ENCODE results near the gene RSRP1.

Gene RSRP1

DNA sequence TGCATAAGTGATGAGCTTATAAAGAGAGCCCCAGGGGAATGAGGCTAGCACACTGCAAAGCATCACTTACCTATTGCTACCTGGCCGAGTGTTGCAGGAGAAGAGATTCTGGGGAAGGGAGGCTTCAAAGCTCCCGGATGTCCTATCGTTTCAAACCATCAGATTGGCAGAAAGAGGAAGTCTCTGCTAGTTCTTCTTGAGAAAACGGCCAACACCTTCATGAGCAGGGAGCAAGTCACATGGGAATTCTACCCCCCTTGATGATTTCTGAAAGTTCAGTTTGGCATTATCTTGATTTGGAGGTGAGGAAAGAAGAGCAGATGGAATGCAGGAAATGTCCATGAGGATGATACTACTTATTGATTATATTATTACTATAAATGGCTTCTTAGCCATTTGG lies 31.1 kb downstream of the RSRP1 start:
- no peak for DNase-seq

DNA sequence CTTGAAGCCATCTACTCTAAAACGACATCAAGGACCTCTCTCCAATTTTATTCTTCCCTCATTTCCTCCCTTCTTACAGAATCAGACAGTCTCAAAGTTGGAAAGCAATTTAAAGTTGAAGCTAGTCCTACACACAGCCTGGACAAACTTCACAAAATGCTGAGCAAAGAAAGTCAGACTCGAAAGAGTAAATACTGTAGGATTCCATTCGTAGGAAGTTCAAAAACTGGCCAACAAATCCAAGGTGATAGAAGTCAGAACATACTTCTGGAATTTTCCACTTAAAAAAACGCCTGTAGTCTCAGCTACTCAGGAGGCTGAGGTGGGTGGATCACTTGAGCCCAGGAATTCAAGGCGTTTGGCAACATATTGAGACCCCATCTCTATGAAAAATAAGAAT lies 34.5 kb downstream of the RSRP1 start:
- no peak for DNase-seq

DNA sequence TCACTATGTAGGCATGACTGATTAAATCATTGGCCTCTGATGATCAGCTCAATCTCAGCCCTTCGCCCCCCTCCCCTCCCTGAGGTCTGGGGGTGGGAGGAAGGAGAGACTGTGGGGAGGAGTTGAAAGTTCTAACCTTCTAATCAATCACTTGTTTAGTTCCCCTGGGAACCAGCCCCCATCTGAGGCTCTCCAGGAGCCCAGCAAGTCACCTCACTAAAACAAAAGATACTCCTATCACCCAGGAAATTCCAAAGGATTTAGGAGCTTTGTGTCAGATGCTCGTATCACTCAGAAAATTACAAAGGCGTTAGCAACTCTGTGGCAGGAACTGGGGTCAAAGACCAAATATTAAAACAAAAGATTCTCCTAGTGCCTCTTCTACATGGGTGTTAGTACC lies 36.5 kb downstream of the RSRP1 start:
- no peak for DNase-seq

DNA sequence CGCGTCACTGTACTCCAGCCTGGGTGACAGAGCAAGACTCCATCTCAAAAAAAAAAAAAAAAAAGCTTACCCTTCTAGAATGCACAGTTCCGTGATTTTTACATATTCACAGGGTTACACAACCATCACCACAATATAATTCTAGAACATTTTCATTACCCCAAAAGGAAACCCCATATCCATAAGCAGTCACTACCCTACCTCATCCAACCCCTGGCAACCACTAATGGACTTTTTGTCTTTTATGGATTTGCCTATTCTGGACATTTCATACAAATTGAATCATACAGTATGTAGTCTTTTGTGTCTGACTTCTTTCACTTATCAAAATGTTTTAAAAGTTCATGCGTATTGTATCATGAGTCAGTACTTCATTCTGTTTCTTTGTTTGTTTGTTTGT lies 37.7 kb downstream of the RSRP1 start:
- DNase-seq = no peak

DNA sequence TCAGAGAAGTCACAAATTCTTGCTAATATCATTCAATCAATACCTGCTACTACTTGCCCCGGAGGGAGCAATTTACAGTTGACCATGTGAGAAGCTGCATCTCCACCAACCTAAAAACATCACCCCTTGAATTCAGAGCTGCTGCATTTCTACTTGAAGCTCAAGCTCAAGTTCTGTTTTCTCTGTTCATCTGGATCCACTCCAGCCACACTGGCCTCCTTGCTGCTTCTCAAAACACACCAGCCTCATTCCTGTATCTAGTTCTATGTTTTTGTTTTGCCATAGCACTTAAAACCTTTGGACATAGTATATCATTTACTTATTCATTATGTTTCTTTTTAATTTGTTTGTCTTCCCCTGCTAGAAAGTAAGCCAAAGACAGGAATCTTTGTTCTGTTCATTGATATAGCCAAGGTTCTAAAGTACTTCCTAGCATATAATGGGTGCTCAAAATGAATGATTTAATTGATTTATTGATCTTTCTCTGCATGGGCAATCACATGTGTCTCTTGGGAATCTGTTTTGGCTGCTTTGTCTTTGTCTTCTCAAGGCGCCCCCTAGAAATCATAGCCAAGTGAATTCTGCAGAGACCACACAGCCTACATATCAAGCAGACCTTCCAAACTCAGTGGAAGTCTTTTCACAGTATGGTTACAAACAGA lies 38.6 kb downstream of the RSRP1 start:
- no peak for DNase-seq

DNA sequence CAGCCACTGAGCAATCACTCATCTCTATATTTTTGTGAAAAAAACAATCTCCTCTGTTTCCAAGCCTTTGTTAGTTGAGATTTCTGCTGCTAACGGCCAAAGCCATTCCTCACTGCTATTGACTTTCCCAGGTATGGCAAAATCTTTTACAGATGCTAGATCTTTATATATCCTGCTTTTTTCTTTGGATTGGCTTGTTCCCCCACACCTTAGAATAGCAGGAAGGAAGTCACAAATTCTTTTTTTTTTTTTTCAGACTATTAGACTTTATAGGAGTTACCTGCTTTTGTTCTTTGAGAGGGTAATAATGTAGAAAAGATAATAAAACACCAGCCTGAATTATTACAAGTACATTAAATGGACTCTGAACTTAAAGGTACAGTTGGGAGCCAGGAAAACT lies 39.2 kb downstream of the RSRP1 start:
- no peak for DNase-seq

DNA sequence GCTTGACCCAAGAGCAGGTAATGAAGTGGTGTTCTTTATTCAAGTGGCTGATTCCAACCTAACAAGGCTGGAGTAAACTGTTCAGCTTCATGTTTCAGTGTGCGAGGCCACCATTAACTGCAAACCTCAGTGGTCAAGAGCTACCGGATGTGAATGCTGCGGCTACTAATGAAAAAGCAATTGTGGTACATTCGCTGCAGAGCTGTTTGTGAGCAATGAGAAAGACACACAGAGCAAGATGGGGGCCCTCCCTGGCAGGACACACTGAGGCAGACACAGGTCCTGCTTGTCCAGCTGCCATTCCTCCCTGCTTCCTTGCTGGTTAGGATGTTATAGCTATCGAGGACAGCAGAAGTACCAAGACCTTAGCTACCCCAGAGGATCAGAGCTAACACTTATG lies 41.1 kb downstream of the RSRP1 start:
- no peak for DNase-seq

DNA sequence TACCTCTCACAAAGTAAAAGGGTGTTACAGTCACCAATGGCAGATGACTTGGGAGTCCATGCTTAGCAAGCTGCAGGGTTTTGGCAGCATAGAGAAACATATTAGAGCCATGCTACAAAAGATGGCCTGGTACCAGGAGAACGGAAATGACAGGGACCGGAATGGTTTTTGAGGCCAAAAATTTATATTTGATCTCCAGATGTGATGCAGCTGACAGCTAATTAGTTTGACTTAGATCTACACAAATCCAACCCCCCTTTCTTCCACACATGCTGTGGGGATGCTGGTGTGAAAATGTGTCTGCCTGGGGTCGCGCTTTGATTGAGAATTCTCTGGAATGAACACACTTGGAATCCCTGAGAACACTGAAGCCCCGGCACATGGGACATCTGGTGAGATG lies 41.5 kb downstream of the RSRP1 start:
- no peak for DNase-seq

DNA sequence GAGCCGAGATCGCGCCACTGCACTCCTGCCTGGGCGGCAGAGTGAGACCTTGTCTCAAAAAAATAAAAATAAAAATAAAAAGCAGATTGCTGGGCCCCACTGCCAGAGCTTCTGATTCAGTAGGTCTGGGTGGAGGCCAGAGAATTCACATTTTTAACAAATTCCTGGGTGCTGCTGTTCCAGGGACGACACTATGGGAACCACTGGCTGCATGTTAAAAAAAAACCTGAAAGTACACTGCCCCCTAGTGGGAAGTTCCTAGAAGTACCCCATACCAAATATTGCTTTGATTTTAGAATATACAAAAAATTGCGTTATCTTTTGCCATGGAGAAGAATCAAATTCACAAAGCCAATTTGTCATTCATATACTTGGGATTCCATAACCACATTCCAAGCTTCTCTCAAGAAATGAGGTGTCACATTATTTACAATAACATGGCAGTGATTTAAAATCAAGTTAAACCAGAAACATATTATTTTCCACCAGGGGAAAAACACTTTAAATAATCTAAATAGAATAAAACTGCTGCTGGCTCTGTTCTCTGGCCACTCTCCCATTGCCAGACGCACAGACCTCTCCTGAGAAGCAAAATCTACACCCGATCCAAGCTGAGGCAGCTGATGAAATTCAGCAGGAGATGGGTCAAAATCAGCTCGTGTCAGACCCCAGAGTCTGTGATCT lies 42.3 kb downstream of the RSRP1 start:
- DNase-seq = peak; percentile 26 to 30

DNA sequence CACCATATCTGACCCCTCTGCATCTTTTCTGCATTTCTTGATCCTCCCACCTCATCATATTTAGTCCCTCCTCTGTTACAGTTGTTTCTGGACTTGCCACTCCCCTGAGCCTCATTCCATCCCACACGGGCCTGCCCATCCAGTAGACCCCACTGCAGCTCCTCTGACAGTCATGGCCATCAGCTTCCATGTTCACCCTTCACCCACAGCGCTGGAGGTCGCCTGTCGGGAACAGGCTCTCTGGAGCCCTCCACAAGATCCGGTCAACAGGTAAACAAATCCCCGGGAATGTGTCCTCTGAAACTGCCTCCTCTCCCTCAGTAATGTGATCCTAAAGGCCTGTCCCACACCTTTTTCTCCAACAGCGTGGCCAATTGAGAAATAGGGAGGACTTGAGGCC lies 46.2 kb downstream of the RSRP1 start:
- no peak for DNase-seq

DNA sequence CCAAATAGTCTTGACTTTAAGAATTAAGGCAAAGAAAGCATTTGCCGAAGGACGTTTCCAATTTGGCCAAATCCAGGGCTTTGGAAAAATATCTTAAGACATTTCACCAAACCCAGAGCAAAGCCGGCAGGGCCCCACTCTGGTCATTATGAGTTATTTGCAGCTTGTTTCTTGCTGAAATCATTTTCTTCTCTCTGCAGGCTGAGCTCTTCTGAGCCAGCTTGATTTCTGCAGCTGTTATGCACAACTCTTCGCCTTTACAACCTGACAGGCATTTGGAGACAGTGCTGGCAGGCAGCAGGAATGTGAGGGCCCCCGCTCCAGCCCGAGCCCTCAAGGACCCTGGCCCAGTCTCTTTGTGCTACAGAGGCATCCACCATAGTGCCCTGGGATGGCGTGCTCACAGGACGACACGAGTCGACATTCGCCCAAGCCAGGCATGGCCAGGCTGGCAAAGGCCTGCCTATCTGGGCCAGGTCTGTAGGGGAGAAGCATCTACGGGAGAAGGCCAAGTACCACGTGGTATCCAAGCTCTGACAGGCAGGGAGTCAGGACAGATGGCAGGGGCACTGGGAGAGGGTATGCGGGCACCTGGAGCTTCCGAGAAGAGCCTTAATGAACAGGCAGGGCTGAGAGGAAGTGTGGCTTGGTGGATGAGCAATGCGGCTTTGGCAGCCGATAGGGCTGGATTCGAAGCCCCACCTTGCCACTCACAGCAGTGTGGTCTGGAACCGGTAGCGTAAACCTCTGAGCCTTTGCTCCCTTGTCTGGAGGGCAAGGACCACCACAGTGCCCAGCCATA lies 47.2 kb downstream of the RSRP1 start:
- no peak for DNase-seq

DNA sequence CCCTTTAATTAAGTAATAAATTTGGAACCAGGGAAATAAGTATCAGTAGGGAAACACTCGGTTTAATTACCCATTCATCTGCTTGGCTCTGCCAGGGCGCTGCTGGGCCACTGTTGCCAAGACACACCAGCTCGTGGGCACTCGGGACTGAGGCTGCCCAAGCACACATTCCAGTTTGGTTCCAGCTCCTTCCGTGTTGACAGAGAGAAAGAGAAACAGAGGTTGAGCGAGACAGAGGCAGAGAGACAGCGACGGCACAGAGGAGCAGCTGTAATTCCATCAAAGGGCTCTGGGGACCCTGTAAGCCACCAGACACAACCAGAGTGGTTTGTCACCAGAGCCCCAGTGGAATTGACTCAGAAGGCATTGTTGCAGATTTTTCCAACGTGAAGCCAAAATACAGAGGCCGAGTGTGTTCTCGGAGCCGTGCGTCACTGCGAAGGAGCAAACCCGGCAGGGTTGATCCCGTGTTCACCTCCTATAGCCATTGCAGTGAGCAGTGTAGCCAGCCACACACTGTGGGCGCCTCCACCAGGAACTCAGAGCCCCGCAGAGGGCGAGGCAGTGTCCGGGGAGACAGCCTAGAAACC lies 48.5 kb downstream of the RSRP1 start:
- peak in 1 of 2 experiments; percentile 23 for DNase-seq

DNA sequence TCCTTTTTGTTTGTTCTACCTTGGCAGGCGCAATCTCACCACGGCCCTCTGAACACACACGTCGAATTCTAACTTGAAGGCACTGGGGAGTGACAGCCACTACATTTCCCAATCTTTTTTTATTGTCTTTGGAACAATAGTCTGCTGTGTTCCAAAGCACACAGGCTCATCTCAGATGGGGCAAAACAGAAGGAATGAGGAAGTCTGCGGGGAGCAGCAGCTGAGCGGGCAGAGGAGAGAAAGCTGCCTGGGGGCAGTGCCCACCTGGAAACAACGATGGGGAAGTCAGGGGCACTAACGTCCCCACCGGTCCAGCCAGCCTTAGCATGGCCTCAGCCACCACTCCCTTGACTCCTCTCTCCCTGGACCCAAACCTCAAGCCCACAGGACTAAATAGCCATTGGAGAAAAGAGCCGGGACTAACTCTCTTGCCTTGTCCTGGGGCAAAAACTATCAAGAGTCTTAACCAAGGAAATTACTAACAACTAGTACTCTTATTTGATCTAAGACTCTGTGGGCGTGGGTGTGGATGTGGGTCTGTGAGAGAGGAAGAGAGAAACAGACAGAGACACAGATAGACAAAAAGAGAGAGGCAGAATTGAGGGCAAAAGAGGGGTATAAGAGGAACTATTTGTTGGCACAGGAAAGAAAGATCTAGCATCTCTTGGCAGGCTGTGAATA lies 49.1 kb downstream of the RSRP1 start:
- DNase-seq = no peak

DNA sequence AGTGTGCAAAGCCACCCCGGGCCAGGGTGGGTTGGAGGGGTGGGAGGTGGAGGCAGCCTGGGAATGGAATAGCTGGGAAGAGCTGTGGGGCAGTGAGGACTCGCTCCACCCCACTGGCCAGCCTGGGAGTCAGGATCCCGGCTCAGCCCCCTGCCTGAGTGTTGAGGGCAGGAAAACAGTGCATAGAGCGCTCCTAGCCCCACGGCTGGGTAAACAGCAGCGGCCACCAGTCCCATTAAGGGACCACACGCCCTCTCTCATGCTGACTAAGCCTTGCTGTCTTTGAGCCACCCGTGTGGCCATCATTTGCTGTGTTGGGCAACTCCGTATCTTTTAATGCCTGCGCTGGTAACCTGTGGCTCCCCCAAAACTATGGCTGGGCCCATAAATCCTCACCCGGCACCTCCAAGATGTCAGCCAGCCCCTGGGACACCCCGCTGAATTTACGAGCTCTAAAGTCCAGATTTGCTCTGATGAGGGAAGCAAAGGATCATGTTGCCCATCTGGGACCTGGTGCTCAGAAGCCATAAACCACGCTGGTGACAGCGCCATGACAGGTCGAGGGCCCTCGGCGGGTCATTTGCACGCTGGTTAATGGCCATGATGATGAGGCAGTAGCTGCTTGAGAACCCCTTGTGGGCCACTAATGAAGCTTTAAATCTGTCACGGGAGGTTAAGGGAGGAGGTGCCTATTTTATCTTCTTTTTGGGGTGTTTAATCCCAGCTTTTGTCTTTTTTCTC lies 49.8 kb downstream of the RSRP1 start:
- DNase-seq = no peak

DNA sequence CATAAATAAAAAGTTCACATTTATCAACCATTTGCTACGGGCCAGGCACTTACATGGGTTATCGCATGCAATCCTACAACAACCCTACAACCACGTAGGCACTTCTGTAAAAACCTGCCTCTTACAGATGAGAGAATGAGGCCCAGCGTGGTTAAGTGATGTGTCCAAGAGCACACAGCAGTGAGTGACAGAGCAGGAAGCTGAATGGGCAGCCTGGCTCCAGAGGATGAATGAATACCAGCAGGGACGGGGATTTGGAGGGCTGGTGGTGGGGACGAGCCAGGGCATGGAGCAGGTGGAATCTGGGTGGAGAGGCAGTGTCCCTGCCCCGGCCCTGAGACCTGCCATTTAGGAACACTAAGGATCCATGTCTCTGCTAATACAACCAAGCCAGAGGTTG lies 50.4 kb downstream of the RSRP1 start:
- DNase-seq = no peak

DNA sequence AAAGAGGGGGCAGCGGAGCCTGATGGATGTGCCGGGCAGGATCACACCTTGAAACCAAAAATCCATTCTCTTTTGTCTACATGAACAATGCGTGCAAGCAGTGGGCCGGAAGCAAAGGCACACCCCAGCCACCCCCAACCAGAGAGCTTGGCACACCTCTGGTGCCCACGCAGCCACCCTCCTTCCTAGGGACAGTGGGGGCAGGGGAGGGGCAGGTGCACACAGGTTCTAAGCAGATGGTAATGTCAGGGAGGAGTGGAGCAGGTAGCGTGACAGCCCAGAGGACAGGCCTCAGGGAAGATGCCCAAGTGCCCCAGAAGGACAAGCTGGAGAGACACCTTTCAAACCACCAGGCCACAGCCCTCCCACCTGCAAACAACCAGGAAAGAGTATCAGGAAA lies 51.4 kb downstream of the RSRP1 start:
- DNase-seq = no peak

DNA sequence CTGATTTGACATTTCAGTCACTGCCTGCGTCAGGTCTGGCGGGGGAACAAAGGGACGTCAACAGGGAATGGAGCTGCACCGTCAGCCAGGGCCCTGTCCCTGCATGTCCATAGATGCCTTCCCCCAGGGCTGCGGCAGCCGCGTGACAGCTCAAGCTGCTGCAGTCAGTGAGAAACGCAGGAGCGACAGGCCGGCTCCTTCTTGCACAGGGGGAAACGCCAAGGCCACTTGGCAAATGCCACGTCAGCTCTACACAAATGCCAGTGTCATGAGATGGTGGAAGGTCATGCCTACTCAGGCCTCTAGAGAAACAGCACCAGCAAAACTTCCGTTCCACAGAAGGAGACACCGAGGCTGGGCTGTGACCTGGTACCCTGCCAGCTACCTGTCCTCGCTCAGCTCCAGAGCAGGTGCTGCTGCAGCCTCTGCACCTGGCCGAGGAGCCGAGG lies 52.7 kb downstream of the RSRP1 start:
- DNase-seq = no peak

DNA sequence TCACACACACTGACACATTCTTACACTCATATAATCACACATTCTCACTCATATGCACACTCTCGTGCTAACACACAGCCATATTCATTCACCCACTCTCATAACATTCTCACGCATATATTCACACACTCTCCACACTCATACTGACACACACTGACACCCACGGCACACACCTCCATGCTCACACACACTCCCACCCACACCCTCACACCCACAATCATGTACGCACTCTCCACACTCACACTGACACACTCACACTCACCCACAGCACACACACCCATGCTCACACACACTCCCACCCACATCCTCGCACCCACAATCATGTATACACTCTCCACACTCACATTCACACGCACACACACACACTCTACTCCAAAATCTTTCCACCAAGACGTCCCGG lies 53.2 kb downstream of the RSRP1 start:
- DNase-seq = no peak

DNA sequence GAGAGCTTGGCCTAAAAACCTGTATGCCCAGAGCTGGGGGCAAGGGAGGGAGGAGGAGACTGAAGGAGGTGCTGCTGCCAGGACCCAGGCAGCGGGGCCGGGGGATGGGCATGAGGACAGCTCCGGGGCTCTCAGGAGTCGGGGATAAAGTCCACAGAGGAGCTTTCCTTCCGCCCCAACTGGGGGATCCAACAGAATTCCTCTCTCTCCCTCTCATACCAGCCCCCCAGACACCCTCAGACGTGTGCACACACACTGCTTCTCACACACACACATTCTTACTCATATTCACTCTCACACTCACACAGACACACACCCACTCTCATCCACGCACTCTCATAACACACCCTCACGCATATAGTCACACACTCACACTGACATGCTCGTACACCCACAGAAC lies 54.0 kb downstream of the RSRP1 start:
- DNase-seq = no peak

Measured in activated T-cell treated with anti-CD3 and anti-CD28 coated beads, Interleukin-2, amount 50 U/mL, for 48 hours (primary cell).